ELR (cell line): ENCODE data around the gene WIPI1.
"Not testable (repeated sequence)": the region's sequence is repeated elsewhere in the genome, so short reads cannot be mapped to it uniquely, and the experiment has no call there.

Experiments used
- DNase-seq: peaks from one replicate; pipeline ENCODE4 v3.0.0-alpha.2; 2015; ENCODE audit warnings: low read depth

Gene WIPI1

DNA sequence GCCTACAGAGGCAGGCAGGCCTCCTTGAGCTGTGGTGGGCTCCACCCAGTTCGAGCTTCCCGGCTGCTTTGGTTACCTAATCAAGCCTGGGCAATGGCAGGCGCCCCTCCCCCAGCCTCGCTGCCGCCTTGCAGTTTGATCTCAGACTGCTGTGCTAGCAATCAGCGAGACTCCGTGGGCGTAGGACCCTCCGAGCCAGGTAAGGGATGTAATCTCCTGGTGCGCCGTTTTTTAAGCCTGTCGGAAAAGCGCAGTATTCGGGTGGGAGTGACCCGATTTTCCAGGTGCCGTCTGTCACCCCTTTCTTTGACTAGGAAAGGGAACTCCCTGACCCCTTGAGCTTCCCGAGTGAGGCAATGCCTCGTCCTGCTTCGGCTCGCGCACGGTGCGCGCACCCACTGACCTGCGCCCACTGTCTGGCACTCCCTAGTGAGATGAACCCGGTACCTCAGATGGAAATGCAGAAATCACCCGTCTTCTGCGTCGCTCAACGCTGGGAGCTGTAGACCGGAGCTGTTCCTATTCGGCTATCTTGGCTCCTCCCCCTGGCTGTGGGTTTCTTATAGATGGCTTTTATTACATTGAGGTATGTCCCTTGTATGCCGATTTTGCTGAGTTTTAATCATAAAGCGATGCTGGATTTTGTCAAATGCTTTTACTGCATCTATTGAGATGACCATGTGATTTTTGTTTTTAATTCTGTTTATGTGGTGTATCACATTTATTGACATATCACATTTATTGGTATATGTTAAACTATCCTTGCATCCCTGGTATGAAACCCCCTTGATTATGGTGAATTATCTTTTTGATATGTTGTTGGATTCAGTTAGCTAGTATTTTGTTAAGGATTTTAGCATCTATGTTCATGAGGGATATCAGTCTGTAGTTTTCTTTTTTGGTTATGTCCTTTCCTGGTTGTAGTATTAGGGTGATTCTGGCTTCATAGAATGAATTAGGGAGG lies 43.4 kb downstream of the WIPI1 start:
- peak; percentile 71 for DNase-seq

GRCh38 chr17:68407656-68408055 lies 49.6 kb downstream of the WIPI1 start:
- not testable (repeated sequence) for DNase-seq

GRCh38 chr17:68403837-68404236 lies 53.5 kb downstream of the WIPI1 start:
- not testable (repeated sequence) for DNase-seq

DNA sequence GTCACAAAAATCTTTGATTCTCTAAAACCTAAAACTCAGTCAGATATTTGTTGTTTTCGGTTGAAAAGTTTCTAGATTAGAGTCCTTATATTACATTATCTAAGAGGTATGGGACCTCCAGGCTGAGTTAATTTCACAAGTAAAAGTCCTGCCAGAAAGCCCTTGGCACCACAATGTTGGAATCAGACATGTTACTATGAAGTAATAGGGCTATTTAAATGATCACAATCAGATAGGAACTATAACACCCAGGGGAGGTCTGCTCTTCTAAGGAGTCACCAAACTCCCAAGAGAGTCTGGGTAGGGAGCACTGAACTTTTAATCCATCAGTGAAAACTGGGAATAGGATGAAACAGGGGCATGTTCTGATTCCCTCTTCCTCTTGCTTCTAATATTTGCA lies 54.2 kb downstream of the WIPI1 start:
- no peak for DNase-seq

- no peak for DNase-seq
Observed at GRCh38 chr17:68401288-68401687, 56.0 kb downstream of the WIPI1 start.

DNA sequence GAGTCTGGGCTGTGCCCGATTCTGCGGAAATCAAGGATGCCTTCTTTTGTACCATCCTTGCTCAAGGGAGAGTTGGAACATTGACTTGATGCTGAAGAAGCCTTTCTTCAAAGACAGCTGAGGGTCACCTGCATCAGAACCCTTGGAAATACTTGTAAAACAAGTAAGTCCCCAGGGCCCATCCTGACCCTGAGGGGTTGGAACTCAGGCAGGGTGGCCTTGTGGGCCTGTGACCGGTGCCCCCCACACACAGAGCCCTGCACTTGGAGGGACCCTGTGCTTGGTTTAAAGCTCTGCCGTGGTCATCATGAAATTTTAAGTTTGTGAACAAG lies 56.9 kb downstream of the WIPI1 start:
- no peak for DNase-seq

GRCh38 chr17:68399638-68400403 lies 57.5 kb downstream of the WIPI1 start:
- peak; percentile 64 for DNase-seq

DNA sequence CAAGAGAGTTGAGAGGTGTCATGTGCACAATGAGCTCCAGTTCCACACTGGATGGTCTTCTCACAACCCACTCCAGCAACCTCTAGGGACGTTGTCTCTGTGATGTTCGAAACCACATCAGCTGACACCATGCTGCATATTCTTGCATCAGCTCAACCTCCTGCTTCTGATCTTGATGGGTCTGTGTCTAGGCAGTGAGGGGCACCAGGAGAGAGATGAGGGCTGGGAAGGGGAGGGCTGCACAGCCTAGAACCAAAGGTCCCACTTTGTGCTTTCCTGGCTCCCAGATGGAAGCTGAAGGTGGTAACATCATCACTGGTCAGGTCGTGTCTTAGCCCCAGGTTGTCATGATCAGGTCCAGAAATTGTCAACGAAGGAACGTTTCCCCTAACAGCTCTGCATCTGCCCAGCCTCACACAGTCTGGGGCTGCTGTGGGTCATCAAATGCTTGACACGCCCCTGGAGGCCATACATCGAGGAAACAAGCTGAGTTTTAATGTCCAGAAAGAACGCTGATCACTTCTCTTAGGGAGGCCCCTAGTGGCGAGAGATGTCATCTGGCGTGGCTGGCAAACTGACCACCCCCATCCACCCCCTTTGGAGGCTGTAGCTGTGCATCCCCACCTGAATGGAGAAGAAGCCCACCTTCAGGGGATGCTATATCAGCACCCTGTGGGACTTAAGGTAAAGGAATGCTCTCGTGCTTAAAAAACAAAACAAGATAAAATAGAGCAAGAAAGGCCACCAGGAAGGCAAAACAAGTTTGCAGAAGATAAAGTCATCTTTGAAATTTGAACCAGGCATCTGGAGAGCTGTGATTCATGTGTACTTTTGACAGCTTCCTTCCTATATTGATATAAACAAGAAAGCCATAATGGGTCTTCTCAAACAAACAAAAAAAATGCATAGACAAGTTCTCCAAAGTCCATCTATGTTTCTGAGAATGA lies 58.3 kb downstream of the WIPI1 start:
- DNase-seq: peak; percentile 94

- no peak for DNase-seq
Observed at GRCh38 chr17:68397108-68397536, 60.2 kb downstream of the WIPI1 start.

DNA sequence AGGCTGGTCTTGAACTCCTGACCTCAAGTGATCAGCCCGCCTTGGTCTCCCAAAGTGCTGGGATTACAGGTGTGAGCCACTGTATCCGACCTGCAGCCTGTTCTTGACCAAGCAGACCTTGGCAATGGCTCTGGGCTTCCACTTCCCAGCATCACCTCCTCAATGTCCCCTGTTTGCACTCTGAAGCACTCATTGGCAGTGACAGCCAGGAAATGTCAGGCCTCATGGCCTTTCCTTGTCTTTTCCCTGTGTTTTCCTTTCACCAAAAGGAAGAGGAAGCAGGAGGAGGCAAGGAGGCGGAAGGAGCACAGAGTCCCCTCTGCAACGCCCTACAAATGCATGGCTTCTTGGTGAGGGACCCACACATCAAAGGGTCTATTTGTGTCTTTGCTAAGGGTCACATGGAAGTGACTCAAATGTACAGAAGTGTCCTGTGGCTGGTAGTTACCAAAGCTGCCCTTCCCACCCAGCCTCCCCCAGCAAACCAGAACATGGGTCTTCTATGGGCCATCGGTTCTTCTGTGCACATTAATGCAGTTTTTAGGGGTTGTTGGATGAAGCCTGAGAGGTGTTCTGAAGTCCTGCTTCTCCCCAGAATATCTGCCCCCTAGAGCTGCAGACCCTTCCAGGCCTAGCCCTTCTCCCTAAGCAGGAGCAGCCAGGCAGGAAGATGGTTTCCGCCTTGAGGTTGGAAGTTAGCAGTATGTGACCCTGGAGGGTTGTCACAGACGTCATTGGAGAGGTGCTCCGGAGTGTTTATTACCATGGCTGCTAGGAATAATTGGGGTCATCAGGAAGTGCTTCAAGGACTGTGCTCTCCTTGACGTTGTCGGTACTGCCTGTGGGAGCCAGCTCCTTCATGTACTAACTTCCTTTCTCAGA lies 60.8 kb downstream of the WIPI1 start:
- no peak for DNase-seq

DNA sequence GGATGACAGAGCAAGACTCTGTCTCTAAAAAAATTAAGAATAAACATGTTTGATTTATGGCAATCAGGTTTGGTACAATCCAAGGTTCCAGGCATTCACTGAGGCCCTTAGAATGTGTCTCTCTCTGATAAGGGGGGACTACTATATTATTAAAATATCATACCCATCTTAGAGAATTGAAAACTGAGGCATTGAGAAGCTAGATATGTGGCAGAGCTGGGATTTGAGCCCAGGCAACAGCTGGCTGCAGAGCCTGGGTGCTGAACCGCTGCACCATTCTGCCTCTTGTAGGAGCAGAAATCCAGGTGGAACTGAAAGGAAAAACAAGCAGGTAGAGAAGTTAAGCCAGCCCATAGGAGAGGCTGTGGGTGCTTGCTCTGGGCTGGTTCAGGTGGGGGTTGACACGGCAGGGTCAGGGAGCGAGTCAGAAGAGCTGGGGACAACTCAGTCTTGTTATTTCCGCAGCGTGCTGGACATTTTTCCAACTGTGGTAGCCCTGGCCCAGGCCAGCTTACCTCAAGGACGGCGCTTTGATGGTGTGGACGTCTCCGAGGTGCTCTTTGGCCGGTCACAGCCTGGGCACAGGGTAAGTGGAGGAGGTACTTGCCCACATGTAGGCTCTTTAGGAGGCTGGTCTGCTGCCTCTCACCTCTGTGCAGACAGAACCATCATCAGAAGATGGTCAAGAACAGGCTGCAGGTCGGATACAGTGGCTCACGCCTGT lies 62.5 kb downstream of the WIPI1 start:
- DNase-seq: no peak

GRCh38 chr17:68391561-68392268 lies 65.6 kb downstream of the WIPI1 start:
- no peak for DNase-seq

DNA sequence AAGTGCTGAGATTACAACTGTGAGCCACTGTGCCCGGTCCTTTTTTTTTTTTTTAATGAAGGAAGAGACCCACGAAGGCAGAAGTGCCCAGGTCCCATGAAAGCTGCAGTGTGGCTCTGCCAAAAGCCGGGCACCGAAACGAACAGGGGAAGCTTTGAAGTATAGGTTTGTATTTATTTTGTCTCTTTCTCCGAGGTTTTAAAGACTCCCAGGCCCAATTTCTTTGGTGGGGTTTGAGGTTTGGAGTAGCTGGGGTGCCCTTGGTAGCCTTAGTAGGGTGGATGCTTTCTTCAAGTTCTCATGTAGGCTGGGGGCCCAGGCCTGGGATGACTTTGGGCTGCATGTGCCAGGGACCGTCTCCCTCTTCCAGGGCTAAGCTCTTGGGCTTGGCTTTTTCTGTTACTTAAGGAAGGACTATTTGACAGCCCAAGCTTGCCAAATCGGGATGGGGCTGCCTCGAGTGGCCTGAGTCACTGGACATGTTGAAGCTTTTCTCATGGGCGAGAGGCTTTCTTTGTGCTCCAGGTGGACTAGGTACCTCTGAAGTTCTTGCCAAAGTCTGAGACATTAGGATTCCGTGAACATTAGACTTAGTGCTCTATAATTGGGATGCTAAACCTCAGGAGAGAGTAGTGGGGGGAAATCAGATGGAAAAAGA lies 66.3 kb downstream of the WIPI1 start:
- DNase-seq: no peak

DNA sequence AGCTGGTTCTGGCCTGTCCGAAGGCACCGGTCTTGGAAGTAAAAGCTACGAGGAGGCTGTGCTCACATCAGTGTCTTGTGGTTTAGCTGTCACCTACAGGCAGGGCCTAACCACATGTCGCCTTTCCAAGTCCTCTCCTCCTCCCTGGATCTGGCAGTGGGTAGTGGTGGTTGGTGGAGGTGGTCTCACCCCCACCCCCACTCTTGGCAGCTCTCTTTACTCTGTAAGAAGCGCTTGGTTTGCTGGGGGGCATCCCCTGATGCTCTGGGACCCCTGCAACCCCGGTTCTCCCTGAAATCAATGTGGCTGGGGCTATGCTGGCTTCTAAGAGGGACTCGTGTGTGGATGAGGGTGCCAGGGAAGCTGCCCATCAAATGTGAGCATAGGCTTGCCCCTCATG lies 68.3 kb downstream of the WIPI1 start:
- no peak for DNase-seq

DNA sequence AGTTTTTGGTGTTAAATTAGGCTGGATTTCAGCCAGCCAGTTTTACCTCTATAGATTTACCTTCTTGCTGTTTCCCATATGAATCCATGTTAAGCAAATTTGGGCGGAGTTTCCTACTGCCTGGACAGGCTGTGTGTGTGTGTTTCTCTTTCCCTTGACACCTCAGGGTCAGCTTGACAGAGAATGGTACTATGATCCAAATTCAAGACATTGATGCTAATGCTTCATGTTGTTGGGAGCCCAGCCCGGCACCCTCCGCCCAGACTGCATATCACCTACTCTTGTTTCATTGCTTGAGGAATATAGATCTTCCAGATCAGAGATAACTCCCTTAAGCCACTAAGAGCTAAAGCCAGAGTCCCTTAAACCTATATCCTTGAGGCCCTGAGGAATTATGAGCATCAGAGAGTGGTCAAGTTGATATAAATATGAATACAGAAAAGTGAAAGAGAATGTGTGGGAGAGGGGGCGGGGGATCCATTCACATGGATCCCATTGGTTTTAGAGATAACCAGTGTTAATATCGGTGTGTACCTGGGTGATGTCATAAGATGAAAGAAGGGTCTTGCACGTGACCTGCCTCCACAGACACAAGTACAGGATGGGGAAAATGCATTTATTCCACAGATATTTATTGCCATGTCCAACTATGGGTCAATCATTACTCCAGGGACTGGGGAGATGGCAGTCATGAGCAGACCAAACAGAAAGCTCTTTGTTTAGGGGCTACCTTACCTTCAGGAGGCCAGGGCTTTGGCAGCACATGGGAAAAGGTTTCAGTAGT lies 69.7 kb downstream of the WIPI1 start:
- DNase-seq: no peak

- DNase-seq: no peak
Observed at GRCh38 chr17:68385490-68386215, 71.6 kb downstream of the WIPI1 start.

- DNase-seq: no peak
Observed at GRCh38 chr17:68384941-68385340, 72.4 kb downstream of the WIPI1 start.

DNA sequence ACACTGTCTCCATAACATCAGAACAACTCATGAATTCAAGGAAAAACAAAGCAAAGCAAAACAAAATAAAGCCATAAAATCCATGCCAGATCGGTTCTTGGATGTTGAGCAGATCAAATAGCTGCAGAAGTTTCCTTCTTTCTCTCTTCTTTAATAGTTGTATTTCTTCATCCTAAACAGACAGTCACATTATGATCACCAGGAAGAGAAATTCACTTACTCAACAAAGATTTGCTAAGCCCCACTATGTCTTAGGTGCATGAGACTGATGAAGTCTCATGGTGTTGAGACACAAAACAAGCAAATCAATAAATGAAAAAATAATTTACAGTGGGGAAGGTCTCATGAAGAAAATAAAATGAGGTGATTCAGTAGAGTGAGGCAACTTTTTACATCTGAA lies 72.8 kb downstream of the WIPI1 start:
- DNase-seq: no peak
